HCT116 (cell line): ENCODE data around the gene USP54.

Experiments
- CEBPB ChIP-seq: IDR thresholded peaks from 2 replicates; pipeline ENCODE4 v1.6.1; 2012; ENCODE audit warnings: low read depth
- CTCF ChIP-seq, 3 experiments: fragments of 200-600 bp in 1 of 3; sonication (generic) in 1 of 3; IDR thresholded peaks in 2 of 3; conservative IDR thresholded peaks in 1 of 3; 2 replicates each; pipeline ENCODE4 v1.5.1; 2012 to 2017; ENCODE audit warnings: low read depth in 2 of 3, low read length in 2 of 3, antibody characterized with exemption in 1 of 3, borderline replicate concordance in 1 of 3, control low read depth in 1 of 3, mild to moderate bottlenecking in 1 of 3, mixed read lengths in 1 of 3, mixed run types in 1 of 3, moderate library complexity in 1 of 3; ENCODE audit not compliant: insufficient read depth in 1 of 3
- EZH2 ChIP-seq: fragments of 200-600 bp; sonication (generic); IDR thresholded peaks from 2 replicates; pipeline ENCODE4 v1.6.1; 2017; ENCODE audit warnings: antibody characterized with exemption, mixed run types
- POLR2AphosphoS5 ChIP-seq: IDR thresholded peaks from 2 replicates; pipeline ENCODE4 v1.6.1; 2011; ENCODE audit warnings: mild to moderate bottlenecking, low read depth, low read length, moderate library complexity
- RAD21 ChIP-seq: IDR thresholded peaks from 2 replicates; pipeline ENCODE4 v1.6.1; 2012; ENCODE audit warnings: low read depth, mild to moderate bottlenecking
- TF ChIP-seq, protein P1 (sequence below): IDR thresholded peaks from 2 replicates; pipeline ENCODE4 v1.6.1; 2012; ENCODE audit warnings: low read depth

DNA sequence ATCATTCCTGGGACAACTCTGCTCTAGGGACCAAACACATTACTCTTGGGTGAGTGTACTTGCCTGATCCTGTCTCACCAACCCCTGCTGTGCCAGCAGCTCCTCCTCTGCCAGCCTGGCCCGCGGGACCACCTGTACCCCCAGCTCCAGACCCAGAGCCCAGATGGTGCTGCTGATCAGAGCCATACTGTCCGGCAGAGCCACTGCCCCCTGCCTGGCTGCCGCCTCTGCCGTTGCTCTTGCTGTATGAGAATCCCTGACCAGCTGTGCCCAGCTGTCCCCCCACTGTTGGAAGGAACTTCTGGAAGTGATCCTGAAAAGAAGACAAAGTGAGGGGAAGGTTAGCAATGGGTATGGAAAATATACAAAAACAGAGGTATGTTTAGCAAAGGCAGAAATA is 43.3 kb upstream of the USP54 start:
- TF ChIP-seq CTCF (IDR thresholded peaks at IDR 0.05 in 2 of 3, conservative IDR thresholded peaks at IDR 0.05 in 1 of 3; ENCODE audit: borderline replicate concordance in 1 of 3, insufficient read depth in 1 of 3, low read depth in 2 of 3, low read length in 2 of 3): no peak
- TF ChIP-seq, protein P1, sequence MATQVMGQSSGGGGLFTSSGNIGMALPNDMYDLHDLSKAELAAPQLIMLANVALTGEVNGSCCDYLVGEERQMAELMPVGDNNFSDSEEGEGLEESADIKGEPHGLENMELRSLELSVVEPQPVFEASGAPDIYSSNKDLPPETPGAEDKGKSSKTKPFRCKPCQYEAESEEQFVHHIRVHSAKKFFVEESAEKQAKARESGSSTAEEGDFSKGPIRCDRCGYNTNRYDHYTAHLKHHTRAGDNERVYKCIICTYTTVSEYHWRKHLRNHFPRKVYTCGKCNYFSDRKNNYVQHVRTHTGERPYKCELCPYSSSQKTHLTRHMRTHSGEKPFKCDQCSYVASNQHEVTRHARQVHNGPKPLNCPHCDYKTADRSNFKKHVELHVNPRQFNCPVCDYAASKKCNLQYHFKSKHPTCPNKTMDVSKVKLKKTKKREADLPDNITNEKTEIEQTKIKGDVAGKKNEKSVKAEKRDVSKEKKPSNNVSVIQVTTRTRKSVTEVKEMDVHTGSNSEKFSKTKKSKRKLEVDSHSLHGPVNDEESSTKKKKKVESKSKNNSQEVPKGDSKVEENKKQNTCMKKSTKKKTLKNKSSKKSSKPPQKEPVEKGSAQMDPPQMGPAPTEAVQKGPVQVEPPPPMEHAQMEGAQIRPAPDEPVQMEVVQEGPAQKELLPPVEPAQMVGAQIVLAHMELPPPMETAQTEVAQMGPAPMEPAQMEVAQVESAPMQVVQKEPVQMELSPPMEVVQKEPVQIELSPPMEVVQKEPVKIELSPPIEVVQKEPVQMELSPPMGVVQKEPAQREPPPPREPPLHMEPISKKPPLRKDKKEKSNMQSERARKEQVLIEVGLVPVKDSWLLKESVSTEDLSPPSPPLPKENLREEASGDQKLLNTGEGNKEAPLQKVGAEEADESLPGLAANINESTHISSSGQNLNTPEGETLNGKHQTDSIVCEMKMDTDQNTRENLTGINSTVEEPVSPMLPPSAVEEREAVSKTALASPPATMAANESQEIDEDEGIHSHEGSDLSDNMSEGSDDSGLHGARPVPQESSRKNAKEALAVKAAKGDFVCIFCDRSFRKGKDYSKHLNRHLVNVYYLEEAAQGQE: no peak
- TF ChIP-seq RAD21: no peak
- TF ChIP-seq POLR2AphosphoS5: no peak
- no peak for TF ChIP-seq CEBPB
- TF ChIP-seq EZH2: no peak
